ENCODE results near the gene EIF4G3.
A peak's percentile ranks its signal among the peaks of the same experiment; 100 is the strongest.
"Not testable (repeated sequence)": the region's sequence is repeated elsewhere in the genome, so short reads cannot be mapped to it uniquely, and the experiment has no call there.

EIF4G3 gene

GRCh38 chr1:21093271-21093958 lies 83.3 kb downstream of the EIF4G3 start:
- peaks cover 19% of the 10 kb centered on the region for H3K36me3 ChIP-seq (ENCODE audit: control insufficient read depth, insufficient read depth, low read length)
- peaks cover 16% of the 10 kb centered on the region for H3K4me1 ChIP-seq (ENCODE audit: control insufficient read depth, insufficient read depth, low read length, poor library complexity, severe bottlenecking)
- no CpG with 5 or more reads among the region's 2 CpGs for WGBS, 2 experiments (ENCODE audit: insufficient coverage in 2 of 2)
- not testable (repeated sequence) for H3K4me3 ChIP-seq (ENCODE audit: extremely low read depth, insufficient read depth, low read length, poor library complexity, severe bottlenecking); H3K27ac ChIP-seq (ENCODE audit: low read depth, low read length, severe bottlenecking); H3K9me3 ChIP-seq (ENCODE audit: control insufficient read depth, low read length)

DNA sequence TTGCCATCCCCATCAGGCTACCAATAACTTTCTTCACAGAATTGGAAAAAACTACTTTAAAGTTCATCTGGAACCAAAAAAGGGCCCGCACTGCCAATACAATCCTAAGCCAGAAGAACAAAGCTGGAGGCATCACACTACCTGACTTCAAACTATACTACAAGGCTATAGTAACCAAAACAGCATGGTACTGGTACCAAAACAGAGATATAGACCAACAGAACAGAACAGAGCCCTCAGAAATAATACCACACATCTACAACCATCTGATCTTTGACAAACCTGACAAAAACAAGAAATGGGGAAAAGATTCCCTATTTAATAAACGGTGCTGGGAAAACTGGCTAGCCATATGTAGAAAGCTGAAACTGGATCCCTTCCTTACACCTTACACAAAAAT lies 84.2 kb downstream of the EIF4G3 start:
- Histone ChIP-seq H3K36me3 (ENCODE audit: control insufficient read depth, insufficient read depth, low read length) (peaks cover 27% of the 10 kb centered on the region), H3K4me1 (ENCODE audit: control insufficient read depth, insufficient read depth, low read length, poor library complexity, severe bottlenecking) (peaks cover 16% of the 10 kb centered on the region)
- not testable (repeated sequence) for H3K4me3 ChIP-seq (ENCODE audit: extremely low read depth, insufficient read depth, low read length, poor library complexity, severe bottlenecking); H3K27ac ChIP-seq (ENCODE audit: low read depth, low read length, severe bottlenecking); H3K9me3 ChIP-seq (ENCODE audit: control insufficient read depth, low read length)
- WGBS, 2 experiments (ENCODE audit: insufficient coverage in 2 of 2): 100% methylated on average over 1 of the region's 2 CpGs

DNA sequence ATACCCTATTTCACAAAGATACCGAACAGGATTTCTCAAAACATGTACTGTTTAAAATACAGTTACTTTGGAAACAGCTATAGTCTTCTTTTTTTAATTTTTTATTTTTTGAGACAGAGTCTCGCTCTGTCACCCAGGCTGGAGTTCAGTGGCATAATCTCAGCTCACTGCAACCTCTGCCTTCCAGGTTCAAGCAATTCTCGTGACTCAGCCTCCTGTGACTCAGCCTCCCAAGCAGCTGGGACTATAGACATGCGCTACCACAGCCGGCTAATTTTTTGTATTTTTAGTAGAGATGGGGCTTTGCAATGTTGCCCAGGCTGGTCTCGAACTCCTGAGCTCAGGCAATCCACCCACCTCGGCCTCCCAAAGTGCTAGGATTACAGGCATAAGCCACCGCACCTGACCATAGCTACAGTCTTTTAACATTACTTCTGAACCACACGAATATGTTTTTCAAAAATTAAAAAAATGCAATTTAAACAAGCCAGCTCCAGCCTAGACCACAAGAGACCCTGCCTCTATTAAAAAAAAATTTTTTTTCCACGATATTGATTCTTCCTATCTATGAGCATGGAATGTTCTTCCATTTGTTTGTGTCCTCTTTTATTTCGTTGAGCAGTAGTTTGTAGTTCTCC lies 85.5 kb downstream of the EIF4G3 start:
- whole genome bisulfite sequencing, 2 experiments (ENCODE audit: insufficient coverage in 2 of 2): 75 to 87% methylated on average over 5 to 7 of the region's 11 CpGs
- Histone ChIP-seq H3K27ac (ENCODE audit: low read depth, low read length, severe bottlenecking) (peak overlapping the region; percentile 71), H3K4me1 (ENCODE audit: control insufficient read depth, insufficient read depth, low read length, poor library complexity, severe bottlenecking) (peaks cover 16% of the 10 kb centered on the region), H3K36me3 (ENCODE audit: control insufficient read depth, insufficient read depth, low read length) (peaks cover 38% of the 10 kb centered on the region)
- not testable (repeated sequence) for H3K9me3 ChIP-seq (ENCODE audit: control insufficient read depth, low read length); H3K4me3 ChIP-seq (ENCODE audit: extremely low read depth, insufficient read depth, low read length, poor library complexity, severe bottlenecking)

DNA sequence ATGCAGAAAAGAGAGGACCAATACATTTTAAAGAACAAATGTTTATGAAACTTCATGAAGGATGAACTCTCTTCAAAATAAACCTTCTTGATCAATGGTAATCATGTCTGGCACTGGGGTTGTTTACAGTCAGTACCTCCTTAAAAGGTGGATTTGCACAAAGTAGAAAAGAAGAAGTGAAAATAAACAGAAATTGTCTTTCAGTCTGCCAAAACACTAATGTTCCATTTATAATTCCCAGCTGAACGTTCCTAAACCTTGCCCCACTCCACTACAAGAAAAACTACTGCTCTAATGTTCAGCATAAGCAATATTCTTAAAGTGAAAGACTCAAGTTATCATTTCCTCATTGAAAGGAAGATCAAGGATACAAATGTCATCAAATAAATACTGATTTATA lies 86.2 kb downstream of the EIF4G3 start:
- WGBS, 2 experiments (ENCODE audit: insufficient coverage in 2 of 2): no CpG with 5 or more reads among the region's 1 CpG
- H3K4me1 ChIP-seq (ENCODE audit: control insufficient read depth, insufficient read depth, low read length, poor library complexity, severe bottlenecking): peaks cover 16% of the 10 kb centered on the region

DNA sequence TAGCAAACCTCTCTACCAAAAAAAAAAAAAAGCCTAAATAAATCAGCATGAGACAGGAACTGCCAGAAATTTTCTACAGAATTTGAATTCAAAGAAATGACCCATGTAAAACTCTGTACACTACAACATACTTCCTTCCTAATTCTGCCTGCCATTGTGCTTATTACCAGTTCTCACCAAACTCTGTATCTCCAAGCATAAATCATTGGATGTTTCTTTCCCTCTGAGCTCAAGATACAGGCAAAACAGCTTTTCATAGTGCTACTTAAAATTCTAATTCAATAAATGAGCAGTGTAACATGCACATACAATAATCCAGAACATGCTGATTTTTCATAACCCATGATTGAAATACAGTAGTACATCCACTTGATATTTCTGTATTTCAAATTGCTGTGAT lies 87.0 kb downstream of the EIF4G3 start:
- H3K4me1 ChIP-seq (ENCODE audit: control insufficient read depth, insufficient read depth, low read length, poor library complexity, severe bottlenecking): peaks cover 16% of the 10 kb centered on the region
- H3K27ac ChIP-seq (ENCODE audit: low read depth, low read length, severe bottlenecking): peak overlapping the region; percentile 5
- H3K4me3 ChIP-seq (ENCODE audit: extremely low read depth, insufficient read depth, low read length, poor library complexity, severe bottlenecking): no peak overlapping the region
- H3K36me3 ChIP-seq (ENCODE audit: control insufficient read depth, insufficient read depth, low read length): peaks cover 32% of the 10 kb centered on the region
- H3K9me3 ChIP-seq (ENCODE audit: control insufficient read depth, low read length): no peaks in the 10 kb centered on the region

More for the DNA sequence above, 86.2 kb downstream of the EIF4G3 start:
- no peak overlapping the region for H3K27ac ChIP-seq (ENCODE audit: low read depth, low read length, severe bottlenecking)
- peaks cover 39% of the 10 kb centered on the region for H3K36me3 ChIP-seq (ENCODE audit: control insufficient read depth, insufficient read depth, low read length)
- no peak overlapping the region for H3K4me3 ChIP-seq (ENCODE audit: extremely low read depth, insufficient read depth, low read length, poor library complexity, severe bottlenecking)
- no peaks in the 10 kb centered on the region for H3K9me3 ChIP-seq (ENCODE audit: control insufficient read depth, low read length)

GRCh38 chr1:21089299-21089698 lies 87.4 kb downstream of the EIF4G3 start:
- H3K4me3 ChIP-seq (ENCODE audit: extremely low read depth, insufficient read depth, low read length, poor library complexity, severe bottlenecking): no peak overlapping the region
- peaks cover 31% of the 10 kb centered on the region for H3K36me3 ChIP-seq (ENCODE audit: control insufficient read depth, insufficient read depth, low read length)
- H3K4me1 ChIP-seq (ENCODE audit: control insufficient read depth, insufficient read depth, low read length, poor library complexity, severe bottlenecking): peaks cover 16% of the 10 kb centered on the region
- peak overlapping the region; percentile 5 for H3K27ac ChIP-seq (ENCODE audit: low read depth, low read length, severe bottlenecking)
- no peaks in the 10 kb centered on the region for H3K9me3 ChIP-seq (ENCODE audit: control insufficient read depth, low read length)
- WGBS, 2 experiments (ENCODE audit: insufficient coverage in 2 of 2): no CpG with 5 or more reads among the region's 2 CpGs

DNA sequence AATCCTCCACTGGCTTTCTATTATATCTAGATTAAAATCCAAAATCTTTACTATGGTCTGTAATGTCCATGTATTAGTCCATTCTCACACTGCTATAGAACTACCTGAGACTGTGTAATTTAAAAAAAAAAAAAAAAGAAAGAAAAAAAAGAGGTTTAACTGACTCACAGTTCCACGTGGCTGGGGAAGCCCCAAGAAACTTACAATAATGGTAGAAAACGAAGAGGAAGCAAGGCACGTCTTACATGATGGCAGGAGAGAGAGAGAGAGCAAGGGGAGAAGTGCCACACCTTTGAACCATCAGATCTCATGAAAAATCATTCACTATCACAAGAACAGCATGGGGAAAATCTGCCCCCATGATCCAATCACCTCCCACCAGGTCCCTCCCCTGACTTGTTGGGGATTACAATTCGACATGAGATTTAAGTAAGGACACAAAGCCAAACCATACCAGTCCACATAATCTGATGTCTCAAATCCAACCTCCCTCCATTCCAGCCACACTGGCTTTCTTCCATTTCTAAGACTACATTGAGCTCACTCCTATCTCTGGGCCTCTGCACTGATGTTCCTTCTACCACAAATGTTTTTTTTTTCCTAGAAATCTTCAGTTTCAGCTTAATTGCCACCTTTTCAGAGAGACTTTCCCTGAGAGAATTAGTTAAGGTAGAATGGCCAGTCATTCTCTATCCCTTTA lies 92.4 kb downstream of the EIF4G3 start:
- H3K27ac ChIP-seq (ENCODE audit: low read depth, low read length, severe bottlenecking): no peak overlapping the region
- H3K9me3 ChIP-seq (ENCODE audit: control insufficient read depth, low read length): no peaks in the 10 kb centered on the region
- peaks cover 43% of the 10 kb centered on the region for H3K36me3 ChIP-seq (ENCODE audit: control insufficient read depth, insufficient read depth, low read length)
- H3K4me3 ChIP-seq (ENCODE audit: extremely low read depth, insufficient read depth, low read length, poor library complexity, severe bottlenecking): no peak overlapping the region
- WGBS, 2 experiments (ENCODE audit: insufficient coverage in 2 of 2): 79% methylated on average over 2 to 3 of the region's 4 CpGs
- H3K4me1 ChIP-seq (ENCODE audit: control insufficient read depth, insufficient read depth, low read length, poor library complexity, severe bottlenecking): peaks cover 6% of the 10 kb centered on the region

GRCh38 chr1:21082073-21082472 lies 94.6 kb downstream of the EIF4G3 start:
- no peak overlapping the region for H3K4me3 ChIP-seq (ENCODE audit: extremely low read depth, insufficient read depth, low read length, poor library complexity, severe bottlenecking)
- WGBS, 2 experiments (ENCODE audit: insufficient coverage in 2 of 2): 100% methylated on average over 1 to 5 of the region's 6 CpGs

GRCh38 chr1:21077085-21077484 lies 99.6 kb downstream of the EIF4G3 start:
- Histone ChIP-seq H3K4me3 (ENCODE audit: extremely low read depth, insufficient read depth, low read length, poor library complexity, severe bottlenecking) (no peak overlapping the region), H3K36me3 (ENCODE audit: control insufficient read depth, insufficient read depth, low read length) (peaks cover 31% of the 10 kb centered on the region), H3K27ac (ENCODE audit: low read depth, low read length, severe bottlenecking) (peak overlapping the region; percentile 57), H3K4me1 (ENCODE audit: control insufficient read depth, insufficient read depth, low read length, poor library complexity, severe bottlenecking) (peaks cover 23% of the 10 kb centered on the region), H3K9me3 (ENCODE audit: control insufficient read depth, low read length) (no peaks in the 10 kb centered on the region)

More at GRCh38 chr1:21082073-21082472, 94.6 kb downstream of the EIF4G3 start:
- H3K27ac ChIP-seq (ENCODE audit: low read depth, low read length, severe bottlenecking): no peak overlapping the region
- no peaks in the 10 kb centered on the region for H3K4me1 ChIP-seq (ENCODE audit: control insufficient read depth, insufficient read depth, low read length, poor library complexity, severe bottlenecking)
- peaks cover 25% of the 10 kb centered on the region for H3K36me3 ChIP-seq (ENCODE audit: control insufficient read depth, insufficient read depth, low read length)
- no peaks in the 10 kb centered on the region for H3K9me3 ChIP-seq (ENCODE audit: control insufficient read depth, low read length)

DNA sequence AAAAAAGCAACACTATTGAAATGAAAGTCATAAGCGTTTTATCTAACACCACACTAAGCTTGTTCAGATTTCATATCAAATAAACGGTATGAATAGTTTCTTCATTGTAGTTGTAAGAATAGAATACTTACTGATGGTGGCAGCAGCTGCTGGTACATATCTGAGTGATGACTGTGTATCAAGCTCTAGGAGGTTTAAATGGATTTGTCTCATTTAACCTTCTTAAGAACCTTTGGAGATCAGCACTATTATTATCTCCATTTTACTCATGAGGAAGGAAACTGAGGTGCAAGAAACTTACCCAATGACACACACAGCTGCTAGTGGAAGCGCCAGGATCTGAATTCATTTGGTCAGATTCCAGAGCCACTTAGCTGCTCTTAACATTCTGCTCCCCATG lies 104.0 kb downstream of the EIF4G3 start:
- Histone ChIP-seq H3K36me3 (ENCODE audit: control insufficient read depth, insufficient read depth, low read length) (peaks cover 25% of the 10 kb centered on the region), H3K4me3 (ENCODE audit: extremely low read depth, insufficient read depth, low read length, poor library complexity, severe bottlenecking) (no peak overlapping the region), H3K9me3 (ENCODE audit: control insufficient read depth, low read length) (no peaks in the 10 kb centered on the region), H3K27ac (ENCODE audit: low read depth, low read length, severe bottlenecking) (no peak overlapping the region), H3K4me1 (ENCODE audit: control insufficient read depth, insufficient read depth, low read length, poor library complexity, severe bottlenecking) (peaks cover 44% of the 10 kb centered on the region)
- no CpG with 5 or more reads among the region's 3 CpGs for WGBS, 2 experiments (ENCODE audit: insufficient coverage in 2 of 2)

DNA sequence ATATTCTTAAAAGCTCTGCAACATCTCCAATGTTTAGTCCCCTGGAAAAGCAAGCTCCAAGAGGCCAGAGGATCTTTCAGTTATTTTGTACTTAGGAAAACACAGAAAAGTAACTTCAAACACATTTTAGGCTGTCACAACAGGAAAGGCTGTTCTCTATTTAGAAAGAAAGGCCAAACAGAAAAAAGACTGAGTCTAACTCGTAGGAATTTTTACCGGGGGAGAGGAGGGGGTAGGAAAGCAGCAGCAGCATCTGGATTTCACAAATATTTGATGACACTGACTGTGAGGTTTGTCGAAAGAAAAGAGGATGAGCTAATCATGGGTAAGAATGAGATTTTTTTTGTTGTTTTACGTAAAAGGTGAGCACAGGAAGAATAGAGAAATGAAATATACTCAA lies 107.1 kb downstream of the EIF4G3 start:
- Histone ChIP-seq H3K9me3 (ENCODE audit: control insufficient read depth, low read length) (no peaks in the 10 kb centered on the region), H3K36me3 (ENCODE audit: control insufficient read depth, insufficient read depth, low read length) (peaks cover 21% of the 10 kb centered on the region), H3K27ac (ENCODE audit: low read depth, low read length, severe bottlenecking) (peak overlapping the region; percentile 82), H3K4me3 (ENCODE audit: extremely low read depth, insufficient read depth, low read length, poor library complexity, severe bottlenecking) (no peak overlapping the region), H3K4me1 (ENCODE audit: control insufficient read depth, insufficient read depth, low read length, poor library complexity, severe bottlenecking) (peaks cover 50% of the 10 kb centered on the region)
- WGBS, 2 experiments (ENCODE audit: insufficient coverage in 2 of 2): 57 to 61% methylated on average over 3 of the region's 4 CpGs

All from mesodermal cell (in vitro differentiated cells).